ENCODE data around the gene RNF186. TPM values are rescaled to one million over a fixed set of nuclear protein-coding genes. Genes with fewer than 3 reads are reported as not detected.
"Not testable (repeated sequence)": the region's sequence is repeated elsewhere in the genome, so short reads cannot be mapped to it uniquely, and the experiment has no call there.

The RNF186 gene
- total and polyA plus RNA-seq, 4 donors = 0.17 to 0.38 (median 0.28) TPM

GRCh38 chr1:19792237-19793002, 22.7 kb downstream of the RNF186 start:
- 92% methylated on average over 4 of the region's 4 CpGs for WGBS
- no peak for DNase-seq (ENCODE audit: low spot score)
- Histone ChIP-seq H3K4me3 (ENCODE audit: low read depth in 1 of 3, low read length in 3 of 3) (no peak overlapping the region), H3K9me3 (ENCODE audit: control insufficient read depth in 4 of 4, low read length in 3 of 4) (no peaks in the 10 kb centered on the region), H3K36me3 (ENCODE audit: control insufficient read depth in 4 of 4, insufficient read depth in 3 of 4, low read depth in 1 of 4, low read length in 3 of 4) (peaks cover 5 to 15% (median 11%) of the 10 kb centered on the region in 4 donors), H3K27me3 (ENCODE audit: control insufficient read depth in 4 of 4, insufficient read depth in 4 of 4, low read length in 3 of 4) (no peaks in the 10 kb centered on the region), H3K9ac (ENCODE audit: low read depth in 1 of 2, low read length in 2 of 2) (no peak overlapping the region), H3K27ac (ENCODE audit: low read depth in 1 of 2, low read length in 2 of 2) (no peak overlapping the region), H3K4me1 (ENCODE audit: control insufficient read depth in 4 of 4, insufficient read depth in 4 of 4, low read length in 3 of 4) (no peaks in the 10 kb centered on the region)
- no peak for TF ChIP-seq JUND (IDR thresholded peaks at IDR 0.05)
- TF ChIP-seq RAD21 (IDR thresholded peaks at IDR 0.05) = no peak
- no peak for TF ChIP-seq HNF4A (conservative IDR thresholded peaks at IDR 0.05)
- TF ChIP-seq, protein P1, sequence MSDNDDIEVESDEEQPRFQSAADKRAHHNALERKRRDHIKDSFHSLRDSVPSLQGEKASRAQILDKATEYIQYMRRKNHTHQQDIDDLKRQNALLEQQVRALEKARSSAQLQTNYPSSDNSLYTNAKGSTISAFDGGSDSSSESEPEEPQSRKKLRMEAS (IDR thresholded peaks at IDR 0.05) = no peak
- TF ChIP-seq HNF4G (IDR thresholded peaks at IDR 0.05) = no peak
- no peak for TF ChIP-seq FOXA2 (IDR thresholded peaks at IDR 0.05)
- TF ChIP-seq TAF1 (conservative IDR thresholded peaks at IDR 0.05) = no peak
- no peak for TF ChIP-seq CTCF (IDR thresholded peaks at IDR 0.05; ENCODE audit: low read depth, low read length, missing input control)
- no peak for TF ChIP-seq NR2F2 (IDR thresholded peaks at IDR 0.05)
- no peak for TF ChIP-seq GABPA (IDR thresholded peaks at IDR 0.05 in 1 of 2, conservative IDR thresholded peaks at IDR 0.05 in 1 of 2)
- TF ChIP-seq, protein P2, sequence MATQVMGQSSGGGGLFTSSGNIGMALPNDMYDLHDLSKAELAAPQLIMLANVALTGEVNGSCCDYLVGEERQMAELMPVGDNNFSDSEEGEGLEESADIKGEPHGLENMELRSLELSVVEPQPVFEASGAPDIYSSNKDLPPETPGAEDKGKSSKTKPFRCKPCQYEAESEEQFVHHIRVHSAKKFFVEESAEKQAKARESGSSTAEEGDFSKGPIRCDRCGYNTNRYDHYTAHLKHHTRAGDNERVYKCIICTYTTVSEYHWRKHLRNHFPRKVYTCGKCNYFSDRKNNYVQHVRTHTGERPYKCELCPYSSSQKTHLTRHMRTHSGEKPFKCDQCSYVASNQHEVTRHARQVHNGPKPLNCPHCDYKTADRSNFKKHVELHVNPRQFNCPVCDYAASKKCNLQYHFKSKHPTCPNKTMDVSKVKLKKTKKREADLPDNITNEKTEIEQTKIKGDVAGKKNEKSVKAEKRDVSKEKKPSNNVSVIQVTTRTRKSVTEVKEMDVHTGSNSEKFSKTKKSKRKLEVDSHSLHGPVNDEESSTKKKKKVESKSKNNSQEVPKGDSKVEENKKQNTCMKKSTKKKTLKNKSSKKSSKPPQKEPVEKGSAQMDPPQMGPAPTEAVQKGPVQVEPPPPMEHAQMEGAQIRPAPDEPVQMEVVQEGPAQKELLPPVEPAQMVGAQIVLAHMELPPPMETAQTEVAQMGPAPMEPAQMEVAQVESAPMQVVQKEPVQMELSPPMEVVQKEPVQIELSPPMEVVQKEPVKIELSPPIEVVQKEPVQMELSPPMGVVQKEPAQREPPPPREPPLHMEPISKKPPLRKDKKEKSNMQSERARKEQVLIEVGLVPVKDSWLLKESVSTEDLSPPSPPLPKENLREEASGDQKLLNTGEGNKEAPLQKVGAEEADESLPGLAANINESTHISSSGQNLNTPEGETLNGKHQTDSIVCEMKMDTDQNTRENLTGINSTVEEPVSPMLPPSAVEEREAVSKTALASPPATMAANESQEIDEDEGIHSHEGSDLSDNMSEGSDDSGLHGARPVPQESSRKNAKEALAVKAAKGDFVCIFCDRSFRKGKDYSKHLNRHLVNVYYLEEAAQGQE (IDR thresholded peaks at IDR 0.05) = no peak
- no peak for TF ChIP-seq RXRA (IDR thresholded peaks at IDR 0.05)
- no peak for TF ChIP-seq FOXA1 (IDR thresholded peaks at IDR 0.05)
- TF ChIP-seq YY1 (IDR thresholded peaks at IDR 0.05) = no peak
- TF ChIP-seq SP1 (IDR thresholded peaks at IDR 0.05) = no peak
- TF ChIP-seq, protein P3, sequence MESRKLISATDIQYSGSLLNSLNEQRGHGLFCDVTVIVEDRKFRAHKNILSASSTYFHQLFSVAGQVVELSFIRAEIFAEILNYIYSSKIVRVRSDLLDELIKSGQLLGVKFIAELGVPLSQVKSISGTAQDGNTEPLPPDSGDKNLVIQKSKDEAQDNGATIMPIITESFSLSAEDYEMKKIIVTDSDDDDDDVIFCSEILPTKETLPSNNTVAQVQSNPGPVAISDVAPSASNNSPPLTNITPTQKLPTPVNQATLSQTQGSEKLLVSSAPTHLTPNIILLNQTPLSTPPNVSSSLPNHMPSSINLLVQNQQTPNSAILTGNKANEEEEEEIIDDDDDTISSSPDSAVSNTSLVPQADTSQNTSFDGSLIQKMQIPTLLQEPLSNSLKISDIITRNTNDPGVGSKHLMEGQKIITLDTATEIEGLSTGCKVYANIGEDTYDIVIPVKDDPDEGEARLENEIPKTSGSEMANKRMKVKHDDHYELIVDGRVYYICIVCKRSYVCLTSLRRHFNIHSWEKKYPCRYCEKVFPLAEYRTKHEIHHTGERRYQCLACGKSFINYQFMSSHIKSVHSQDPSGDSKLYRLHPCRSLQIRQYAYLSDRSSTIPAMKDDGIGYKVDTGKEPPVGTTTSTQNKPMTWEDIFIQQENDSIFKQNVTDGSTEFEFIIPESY (IDR thresholded peaks at IDR 0.05) = no peak
- no peak for TF ChIP-seq EGR1 (IDR thresholded peaks at IDR 0.05; ENCODE audit: low read depth in 2 of 2)
- TF ChIP-seq, protein P4, sequence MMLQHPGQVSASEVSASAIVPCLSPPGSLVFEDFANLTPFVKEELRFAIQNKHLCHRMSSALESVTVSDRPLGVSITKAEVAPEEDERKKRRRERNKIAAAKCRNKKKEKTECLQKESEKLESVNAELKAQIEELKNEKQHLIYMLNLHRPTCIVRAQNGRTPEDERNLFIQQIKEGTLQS (IDR thresholded peaks at IDR 0.05) = no peak

DNA sequence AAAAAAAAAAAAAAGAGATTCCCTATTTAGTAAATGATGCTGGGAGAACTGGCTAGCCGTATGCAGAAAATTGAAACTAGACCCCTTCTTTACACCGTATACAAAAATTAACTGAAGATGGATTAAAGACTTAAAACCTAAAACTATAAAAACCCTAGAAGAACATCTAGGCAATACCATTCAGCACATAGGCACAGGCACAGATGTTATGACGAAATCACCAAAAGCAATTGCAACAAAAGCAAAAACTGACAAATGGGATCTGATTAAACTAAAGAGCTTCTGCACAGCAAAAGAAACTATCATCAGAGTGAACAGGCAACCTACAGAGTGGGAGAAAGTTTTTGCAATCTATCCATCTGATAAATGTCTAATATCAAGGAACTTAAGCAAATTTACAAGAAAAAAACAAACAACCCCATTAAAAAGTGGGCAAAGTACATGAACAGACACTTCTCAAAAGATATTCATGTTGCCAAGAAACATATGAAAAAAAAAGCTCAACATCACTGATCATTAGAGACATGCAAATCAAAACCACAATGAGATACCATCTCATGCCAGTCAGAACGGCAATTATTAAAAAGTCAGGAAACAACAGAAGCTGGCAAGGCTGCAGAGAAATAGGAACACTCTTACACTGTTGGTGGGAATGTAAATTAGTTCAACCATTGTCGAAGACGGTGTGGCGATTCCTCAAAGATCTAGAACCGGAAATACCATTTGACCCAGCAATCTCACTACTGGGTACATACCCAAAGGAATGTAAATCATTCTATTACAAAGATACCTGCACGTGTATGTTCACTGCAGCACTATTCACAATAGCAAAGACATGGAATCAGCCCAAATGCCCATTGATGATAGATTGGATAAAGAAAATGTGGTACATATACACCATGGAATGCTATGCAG, 24.8 kb downstream of the RNF186 start:
- WGBS = 93% methylated on average over 9 of the region's 9 CpGs
- not testable (repeated sequence) for H3K4me3 ChIP-seq (ENCODE audit: low read depth in 1 of 3, low read length in 3 of 3); DNase-seq (ENCODE audit: low spot score); H3K27me3 ChIP-seq (ENCODE audit: control insufficient read depth in 4 of 4, insufficient read depth in 4 of 4, low read length in 3 of 4); H3K27ac ChIP-seq (ENCODE audit: low read depth in 1 of 2, low read length in 2 of 2); H3K9ac ChIP-seq (ENCODE audit: low read depth in 1 of 2, low read length in 2 of 2); H3K4me1 ChIP-seq (ENCODE audit: control insufficient read depth in 4 of 4, insufficient read depth in 4 of 4, low read length in 3 of 4); H3K9me3 ChIP-seq (ENCODE audit: control insufficient read depth in 4 of 4, low read length in 3 of 4)
- H3K36me3 ChIP-seq (ENCODE audit: control insufficient read depth in 4 of 4, insufficient read depth in 3 of 4, low read depth in 1 of 4, low read length in 3 of 4) = peaks cover 5 to 26% (median 18%) of the 10 kb centered on the region in 4 donors
